Epithelial cell of proximal tubule (primary cell): ENCODE measurements around the gene PAK1. TPM values are rescaled to one million over a fixed set of nuclear protein-coding genes. Genes with fewer than 3 reads are reported as not detected.
A peak's percentile ranks its signal among the peaks of the same experiment; 100 is the strongest.

ENCODE experiments used
- DNase-seq: peaks from one replicate; pipeline ENCODE4 v3.0.0-alpha.2; 2011; ENCODE audit warnings: low read depth
- H3K4me3 ChIP-seq: 2 replicates; pipeline ENCODE4 v1.5.1; 2011; ENCODE audit warnings: low read depth, mild to moderate bottlenecking, low read length
- total RNA-seq: library from RNA; depleted of rRNA; stranded (reverse); fragments of >200 nt; gene quantifications from 2 replicates; pipeline ENCODE4 v1.2.3, GENCODE V29; 2015
- TF ChIP-seq, protein P1 (sequence below): conservative IDR thresholded peaks from 2 replicates; pipeline ENCODE4 v1.5.1; 2012; ENCODE audit warnings: low read depth, mild to moderate bottlenecking, low read length

The PAK1 gene
- total RNA-seq, 1 donor from 2014 or later, result 38.8 TPM

DNA sequence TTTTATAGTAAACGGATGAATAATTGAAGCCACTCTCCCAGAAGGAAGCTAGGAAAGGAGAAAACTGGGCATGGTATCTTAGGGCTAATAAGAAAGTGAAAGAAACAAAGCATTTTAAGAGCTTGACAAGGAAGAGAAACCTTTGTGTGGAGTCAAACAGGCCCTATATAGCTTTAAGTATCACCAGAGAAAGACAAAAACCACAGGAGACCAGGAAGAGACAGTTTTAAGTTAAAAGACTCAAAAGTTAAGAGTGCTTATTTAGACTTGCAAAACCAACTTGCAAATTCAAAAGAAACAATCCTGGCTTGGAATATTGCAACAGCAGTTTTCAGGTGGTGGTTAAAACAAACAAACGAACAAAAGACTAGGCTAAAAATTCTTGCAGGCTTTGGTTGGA lies 3.4 kb downstream of the PAK1 start:
- TF ChIP-seq, protein P1, sequence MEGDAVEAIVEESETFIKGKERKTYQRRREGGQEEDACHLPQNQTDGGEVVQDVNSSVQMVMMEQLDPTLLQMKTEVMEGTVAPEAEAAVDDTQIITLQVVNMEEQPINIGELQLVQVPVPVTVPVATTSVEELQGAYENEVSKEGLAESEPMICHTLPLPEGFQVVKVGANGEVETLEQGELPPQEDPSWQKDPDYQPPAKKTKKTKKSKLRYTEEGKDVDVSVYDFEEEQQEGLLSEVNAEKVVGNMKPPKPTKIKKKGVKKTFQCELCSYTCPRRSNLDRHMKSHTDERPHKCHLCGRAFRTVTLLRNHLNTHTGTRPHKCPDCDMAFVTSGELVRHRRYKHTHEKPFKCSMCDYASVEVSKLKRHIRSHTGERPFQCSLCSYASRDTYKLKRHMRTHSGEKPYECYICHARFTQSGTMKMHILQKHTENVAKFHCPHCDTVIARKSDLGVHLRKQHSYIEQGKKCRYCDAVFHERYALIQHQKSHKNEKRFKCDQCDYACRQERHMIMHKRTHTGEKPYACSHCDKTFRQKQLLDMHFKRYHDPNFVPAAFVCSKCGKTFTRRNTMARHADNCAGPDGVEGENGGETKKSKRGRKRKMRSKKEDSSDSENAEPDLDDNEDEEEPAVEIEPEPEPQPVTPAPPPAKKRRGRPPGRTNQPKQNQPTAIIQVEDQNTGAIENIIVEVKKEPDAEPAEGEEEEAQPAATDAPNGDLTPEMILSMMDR, result no peak
- no peak for DNase-seq
- H3K4me3 ChIP-seq, result no peak overlapping the region

- no peak for DNase-seq
Measured at GRCh38 chr11:77468527-77468926, 5.4 kb downstream of the PAK1 start.

DNA sequence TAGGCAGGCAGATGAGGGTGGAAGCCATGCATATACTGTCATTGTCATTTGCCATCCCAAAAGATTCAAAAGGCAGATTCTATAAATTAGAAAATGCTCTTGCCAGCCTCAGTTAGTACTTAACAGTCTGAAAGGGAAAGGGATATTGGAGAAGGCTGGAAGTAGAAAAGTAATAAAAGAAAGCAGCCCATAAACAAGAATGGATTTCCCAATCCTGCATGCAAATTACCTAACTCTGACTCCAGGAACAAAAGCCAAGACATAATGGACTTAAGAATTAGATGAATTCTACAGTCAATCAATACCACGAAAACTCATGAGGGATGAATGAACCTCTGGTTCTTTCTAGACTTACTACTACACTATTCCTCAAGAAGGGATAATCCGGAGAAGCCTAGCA lies 5.9 kb downstream of the PAK1 start:
- TF ChIP-seq, protein P1, result no peak
- DNase-seq, result peak; percentile 13
- H3K4me3 ChIP-seq, result no peak overlapping the region

More at GRCh38 chr11:77468527-77468926, 5.4 kb downstream of the PAK1 start:
- H3K4me3 ChIP-seq, result no peak overlapping the region
- TF ChIP-seq, protein P1, result peak; percentile 3

DNA sequence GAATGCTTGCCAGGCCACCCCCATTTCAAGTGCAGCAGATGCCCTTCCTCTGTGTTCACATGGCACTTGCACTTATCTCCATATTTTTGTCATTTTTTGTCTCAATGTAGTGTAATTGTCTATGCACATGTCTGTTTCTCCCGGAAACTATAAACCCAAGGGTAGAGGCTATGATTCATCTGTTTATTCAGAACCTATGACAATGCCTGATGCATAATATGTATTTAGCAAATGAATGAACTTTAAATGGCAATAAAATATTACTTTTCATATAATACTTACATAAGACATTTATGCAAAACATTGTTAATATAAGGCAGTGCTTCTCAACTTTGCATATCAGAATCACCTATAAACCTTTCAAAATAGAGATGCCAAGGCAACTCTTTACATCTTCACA lies 6.7 kb downstream of the PAK1 start:
- TF ChIP-seq, protein P1, result no peak
- no peak overlapping the region for H3K4me3 ChIP-seq
- DNase-seq, result no peak

DNA sequence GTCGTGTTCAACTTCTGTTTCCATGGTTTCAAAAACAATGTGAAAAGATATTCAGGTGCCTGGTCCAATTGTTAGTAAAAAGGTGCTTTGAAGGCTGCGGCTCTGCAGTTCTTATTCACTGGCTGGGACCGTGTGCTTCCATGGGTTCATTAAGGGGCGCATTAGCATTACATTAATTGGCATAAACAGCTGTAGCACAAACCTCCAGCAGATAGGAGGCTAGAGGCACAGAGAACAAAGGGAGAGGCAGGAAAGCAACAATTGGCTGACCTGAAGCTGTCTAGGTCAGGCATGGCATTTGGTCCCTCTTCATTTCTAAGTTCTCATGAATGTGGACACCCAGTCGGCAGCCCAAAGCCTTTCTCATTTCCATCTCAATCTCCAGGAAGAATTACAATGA lies 16.6 kb downstream of the PAK1 start:
- H3K4me3 ChIP-seq, result no peak overlapping the region
- TF ChIP-seq, protein P1, result no peak
- no peak for DNase-seq

GRCh38 chr11:77455740-77456139 lies 18.2 kb downstream of the PAK1 start:
- DNase-seq, result no peak
- TF ChIP-seq, protein P1, result no peak

GRCh38 chr11:77454867-77455655 lies 18.8 kb downstream of the PAK1 start:
- no peak for DNase-seq
- H3K4me3 ChIP-seq, result no peak overlapping the region
- TF ChIP-seq, protein P1, result no peak

More at GRCh38 chr11:77455740-77456139, 18.2 kb downstream of the PAK1 start:
- no peak overlapping the region for H3K4me3 ChIP-seq
